Prostate gland (tissue), 2 donors: ENCODE data around the gene ST7.

Source experiments
- POLR2A ChIP-seq: fragments of 450-650 bp; IDR thresholded peaks from one replicate; pipeline ENCODE4 v1.6.1; 2016; ENCODE audit warnings: antibody characterized with exemption, mild to moderate bottlenecking
- TF ChIP-seq, protein P1 (sequence below), 4 experiments: fragments of 200-600 bp in 2 of 4; fragments of 450-650 bp in 2 of 4; sonication (generic) in 2 of 4; IDR thresholded peaks; 1 replicate in 3 of 4; 2 replicates in 1 of 4; pipeline ENCODE4 v1.5.1; 2016 to 2019; ENCODE audit warnings: antibody characterized with exemption in 4 of 4, mild to moderate bottlenecking in 2 of 4, moderate library complexity in 2 of 4

DNA sequence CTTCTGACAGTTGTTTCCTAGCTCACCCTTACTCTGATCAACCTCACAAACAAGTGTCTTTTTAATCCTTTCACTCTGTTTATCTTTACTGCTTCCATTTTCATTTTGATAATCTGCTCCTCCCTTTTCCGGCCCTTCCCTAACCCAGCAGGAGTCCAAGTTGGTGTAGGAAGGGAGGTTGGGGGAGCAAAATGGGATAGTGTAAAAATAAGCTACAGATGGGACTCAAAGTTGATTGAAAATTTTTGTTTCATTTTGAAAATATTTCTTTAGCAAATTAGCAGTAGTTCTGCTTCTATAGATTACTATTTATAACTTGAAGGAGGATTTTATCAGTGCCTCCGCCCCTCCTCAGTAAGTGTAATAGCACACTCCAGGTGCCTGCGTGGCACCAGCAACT is 257.6 kb downstream of the ST7 start:
- TF ChIP-seq, protein P1, sequence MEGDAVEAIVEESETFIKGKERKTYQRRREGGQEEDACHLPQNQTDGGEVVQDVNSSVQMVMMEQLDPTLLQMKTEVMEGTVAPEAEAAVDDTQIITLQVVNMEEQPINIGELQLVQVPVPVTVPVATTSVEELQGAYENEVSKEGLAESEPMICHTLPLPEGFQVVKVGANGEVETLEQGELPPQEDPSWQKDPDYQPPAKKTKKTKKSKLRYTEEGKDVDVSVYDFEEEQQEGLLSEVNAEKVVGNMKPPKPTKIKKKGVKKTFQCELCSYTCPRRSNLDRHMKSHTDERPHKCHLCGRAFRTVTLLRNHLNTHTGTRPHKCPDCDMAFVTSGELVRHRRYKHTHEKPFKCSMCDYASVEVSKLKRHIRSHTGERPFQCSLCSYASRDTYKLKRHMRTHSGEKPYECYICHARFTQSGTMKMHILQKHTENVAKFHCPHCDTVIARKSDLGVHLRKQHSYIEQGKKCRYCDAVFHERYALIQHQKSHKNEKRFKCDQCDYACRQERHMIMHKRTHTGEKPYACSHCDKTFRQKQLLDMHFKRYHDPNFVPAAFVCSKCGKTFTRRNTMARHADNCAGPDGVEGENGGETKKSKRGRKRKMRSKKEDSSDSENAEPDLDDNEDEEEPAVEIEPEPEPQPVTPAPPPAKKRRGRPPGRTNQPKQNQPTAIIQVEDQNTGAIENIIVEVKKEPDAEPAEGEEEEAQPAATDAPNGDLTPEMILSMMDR (IDR thresholded peaks at IDR 0.05): no peak
- no peak for TF ChIP-seq POLR2A
